HG03103 (cell line): Measurements from ENCODE around the gene HAPLN3.
"Not testable (repeated sequence)": the region's sequence is repeated elsewhere in the genome, so short reads cannot be mapped to it uniquely, and the experiment has no call there.

Source experiments
- ATAC-seq: cut with Tn5 transposase; IDR thresholded peaks from one replicate; pipeline ENCODE4 v1.9.1; 2021; ENCODE audit warnings: low read depth; ENCODE audit not compliant: unreplicated experiment

Gene HAPLN3, protein sequence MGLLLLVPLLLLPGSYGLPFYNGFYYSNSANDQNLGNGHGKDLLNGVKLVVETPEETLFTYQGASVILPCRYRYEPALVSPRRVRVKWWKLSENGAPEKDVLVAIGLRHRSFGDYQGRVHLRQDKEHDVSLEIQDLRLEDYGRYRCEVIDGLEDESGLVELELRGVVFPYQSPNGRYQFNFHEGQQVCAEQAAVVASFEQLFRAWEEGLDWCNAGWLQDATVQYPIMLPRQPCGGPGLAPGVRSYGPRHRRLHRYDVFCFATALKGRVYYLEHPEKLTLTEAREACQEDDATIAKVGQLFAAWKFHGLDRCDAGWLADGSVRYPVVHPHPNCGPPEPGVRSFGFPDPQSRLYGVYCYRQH

DNA sequence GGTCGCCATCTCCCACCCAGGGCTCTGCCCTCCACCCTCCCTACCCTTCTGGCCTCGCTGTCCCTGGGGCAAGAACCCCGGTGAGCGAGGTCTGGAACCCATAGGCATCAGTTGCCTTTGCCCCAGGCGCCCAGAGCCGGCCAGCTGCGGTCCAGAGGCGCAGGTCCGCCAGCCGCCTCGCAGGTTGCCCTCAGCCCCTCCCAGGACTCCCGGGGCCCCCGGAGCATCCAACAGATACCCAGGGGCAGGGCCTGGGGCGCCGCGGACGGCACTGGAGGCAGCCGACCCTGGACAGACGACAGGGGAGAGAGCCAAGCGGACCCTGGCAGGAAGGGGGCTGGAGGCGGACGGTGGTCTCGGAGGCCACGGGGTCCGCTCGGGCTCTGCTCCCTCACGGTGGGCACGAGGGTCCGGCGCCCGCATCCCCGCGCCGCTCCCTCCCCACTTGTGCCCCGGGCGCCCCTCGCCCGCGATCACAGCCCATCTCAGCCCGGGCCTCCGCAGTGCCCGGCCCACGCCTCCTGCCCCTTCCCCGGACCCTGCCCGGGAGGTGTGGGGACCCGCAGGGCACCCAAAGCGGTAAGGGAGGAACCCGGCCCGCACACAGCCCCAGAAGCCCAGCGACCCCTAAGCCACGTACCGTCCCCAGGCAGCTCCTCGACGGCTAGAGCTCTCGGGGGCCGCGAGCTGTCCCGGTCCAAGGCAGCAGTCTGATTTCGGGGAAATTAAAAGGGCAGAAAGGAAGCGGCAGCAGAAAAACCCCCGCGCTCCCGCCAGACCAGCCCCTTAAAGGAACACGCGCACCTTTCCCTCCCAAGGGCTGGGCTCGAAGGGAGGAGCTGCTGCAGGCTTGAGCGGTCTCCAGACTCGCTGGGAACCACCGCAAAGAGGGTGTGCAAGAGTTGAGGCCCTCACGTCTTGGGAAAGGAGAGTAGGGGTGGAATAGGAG lies at the start of gene HAPLN3:
Gene HAPLN3, minus strand, starts transcription at position 726 of the 949 bp plus-strand sequence. CDS start 8,246 bp downstream, outside the sequence.
- ATAC-seq: no peak

DNA sequence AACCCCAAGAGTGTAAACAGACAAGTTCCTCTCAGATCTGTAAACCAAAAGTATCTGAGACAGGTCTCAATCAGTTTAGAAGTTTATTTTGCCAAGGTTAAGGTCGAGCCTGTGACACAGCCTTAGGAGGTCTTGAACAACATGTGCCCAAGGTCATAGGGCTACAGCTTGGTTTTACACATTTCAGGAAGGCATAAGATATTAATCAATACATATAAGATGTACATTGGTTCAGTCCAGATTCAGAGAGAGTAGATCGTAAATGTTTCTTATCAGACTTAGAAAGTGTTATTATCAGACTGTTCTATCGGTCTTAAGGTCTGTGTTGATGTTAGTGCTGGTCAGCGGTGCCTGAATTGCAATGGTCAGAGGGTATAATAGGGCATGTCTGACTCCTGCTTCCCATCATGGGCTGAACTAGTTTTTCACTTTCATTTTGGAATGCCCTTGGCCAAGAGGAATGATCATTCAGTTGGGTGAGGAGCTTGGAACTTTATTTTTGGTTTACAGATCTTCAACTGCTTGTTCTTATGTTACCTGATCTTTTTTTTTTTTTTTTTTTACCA lies 44.8 kb upstream of the HAPLN3 start:
- ATAC-seq: no peak

DNA sequence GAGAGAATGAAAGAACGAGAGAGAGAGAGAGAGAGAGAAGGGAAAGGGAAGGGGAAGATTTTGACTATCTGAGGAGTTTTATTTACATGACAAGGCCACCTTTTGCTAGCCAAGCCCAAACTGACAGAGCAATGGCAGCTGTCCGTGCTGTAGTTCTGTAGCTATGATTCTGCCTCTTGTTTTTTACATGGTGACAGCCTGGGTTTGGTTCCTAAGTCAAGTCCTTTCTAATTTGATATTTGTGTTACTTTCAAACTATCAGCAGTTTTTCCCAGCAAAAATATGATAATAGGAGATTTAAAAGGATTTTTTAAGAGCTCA lies 44.1 kb upstream of the HAPLN3 start:
- no peak for ATAC-seq

DNA sequence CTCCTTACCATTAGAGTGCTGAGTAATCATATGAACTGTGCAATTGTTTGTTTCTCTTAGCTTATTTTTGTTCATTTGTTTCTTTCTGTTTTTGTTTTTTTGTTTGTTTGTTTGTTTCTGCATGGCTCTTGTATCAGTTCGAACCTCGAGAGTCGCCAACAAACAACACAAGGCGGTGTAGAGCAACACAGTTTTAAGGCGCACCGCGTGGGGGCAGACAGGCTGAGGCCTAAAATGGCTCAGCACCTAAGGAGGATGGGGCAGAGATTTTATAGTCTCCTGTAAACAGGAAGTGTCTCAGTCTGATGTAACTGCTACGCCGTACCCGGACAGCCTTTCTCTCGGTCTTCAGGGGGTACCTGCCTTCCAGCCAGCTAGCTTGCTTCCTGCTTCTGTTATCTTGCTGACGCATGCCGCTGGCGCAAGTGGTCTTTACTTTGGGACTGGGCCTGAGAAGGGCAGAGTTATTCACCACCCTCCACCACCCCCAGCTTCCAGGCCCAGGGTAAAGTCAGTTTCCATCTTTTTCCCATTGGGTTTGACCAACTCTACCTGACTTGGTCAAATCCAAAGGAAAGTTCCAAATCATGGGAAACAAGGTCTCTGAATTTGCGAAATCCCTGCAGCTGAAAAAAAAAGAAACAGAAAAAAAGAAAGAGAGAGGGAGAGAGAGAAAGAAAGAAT lies 43.6 kb upstream of the HAPLN3 start:
- no peak for ATAC-seq

DNA sequence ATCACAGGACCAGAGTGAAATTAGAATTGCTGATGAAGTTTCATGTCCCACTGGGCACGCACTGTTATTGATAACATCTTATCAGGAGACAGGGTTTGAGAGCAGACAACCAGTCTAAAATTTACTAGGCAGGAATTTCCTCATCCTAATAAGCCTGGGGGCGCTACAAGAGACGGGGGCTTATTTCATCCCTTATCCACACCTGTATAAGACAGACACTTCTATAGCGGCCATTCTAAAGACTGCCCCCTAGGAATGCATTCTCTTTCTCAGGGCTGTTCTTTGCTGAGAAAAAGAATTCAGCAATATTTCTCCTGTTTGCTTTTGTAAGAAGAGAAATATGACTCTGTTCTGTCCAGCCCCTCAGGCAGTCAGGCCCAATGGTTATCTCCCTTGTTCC lies 39.1 kb upstream of the HAPLN3 start:
- not testable (repeated sequence) for ATAC-seq

DNA sequence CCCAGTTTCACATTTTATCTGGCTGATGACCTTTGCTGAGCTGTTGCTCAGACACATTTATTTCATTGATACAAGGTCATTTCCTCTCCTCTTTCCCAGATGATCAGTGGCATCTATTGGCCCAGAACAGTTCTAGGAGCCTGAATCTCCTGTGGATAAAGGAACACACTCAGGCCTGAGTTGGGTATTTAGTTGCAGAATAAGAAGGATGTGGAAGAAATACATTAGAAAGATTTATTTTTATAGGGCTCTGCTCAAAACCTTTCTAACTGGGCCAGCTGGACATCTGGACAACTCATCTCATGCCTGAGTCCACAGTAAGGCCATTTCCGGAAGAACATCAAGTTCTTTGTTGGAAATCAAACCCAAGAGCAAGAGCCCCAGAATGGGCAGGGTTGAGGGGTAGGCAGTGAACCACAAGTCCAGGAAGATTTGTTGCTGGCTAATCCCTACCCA lies 37.6 kb upstream of the HAPLN3 start:
- ATAC-seq: no peak

DNA sequence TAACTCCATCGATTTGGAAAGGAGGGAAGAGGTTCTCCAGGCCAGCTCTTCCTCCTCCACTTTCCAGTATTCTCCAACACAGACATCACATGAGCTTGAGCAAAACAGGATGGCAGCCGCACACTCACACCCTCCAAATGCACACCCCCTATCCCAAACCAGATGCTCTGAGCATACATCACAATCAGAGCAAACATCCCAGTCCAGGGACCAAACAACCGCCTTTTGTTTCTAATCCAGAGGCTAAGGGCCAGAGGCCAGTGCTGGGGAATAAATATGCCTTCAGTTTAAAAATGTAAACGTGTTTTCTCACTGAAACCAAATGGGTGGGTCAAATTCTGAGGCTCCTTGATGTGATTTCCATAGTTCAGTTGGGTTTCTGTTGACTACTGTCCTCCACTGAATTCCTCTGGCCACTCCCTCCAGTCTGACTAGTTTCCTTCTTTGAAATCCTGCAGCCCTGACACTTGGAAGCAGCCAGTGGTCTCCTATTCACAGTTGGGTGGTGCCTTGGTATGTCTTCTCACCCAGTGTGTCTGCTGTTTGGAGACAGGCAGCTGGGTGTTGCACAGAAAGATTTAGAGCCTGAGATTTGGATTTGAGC lies 37.0 kb upstream of the HAPLN3 start:
- ATAC-seq: no peak

DNA sequence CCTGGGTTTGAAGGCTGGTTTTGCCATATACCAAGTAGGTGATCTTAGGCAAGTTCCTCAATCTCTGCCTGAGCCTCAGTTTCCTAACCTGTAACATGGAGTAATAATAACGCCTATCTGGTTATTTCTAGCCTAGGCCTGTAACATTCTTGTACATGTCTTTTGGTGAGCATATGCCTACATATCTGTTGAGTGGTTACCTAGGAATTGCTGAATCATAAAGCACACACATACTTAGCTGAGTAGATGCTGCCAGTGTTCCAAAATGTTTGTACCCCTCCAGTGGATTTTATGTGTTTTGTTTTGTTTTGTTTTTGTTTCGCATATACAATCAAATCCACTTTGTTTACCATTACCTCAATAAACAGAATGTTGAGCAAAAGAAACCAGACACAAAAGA lies 35.2 kb upstream of the HAPLN3 start:
- ATAC-seq: no peak

DNA sequence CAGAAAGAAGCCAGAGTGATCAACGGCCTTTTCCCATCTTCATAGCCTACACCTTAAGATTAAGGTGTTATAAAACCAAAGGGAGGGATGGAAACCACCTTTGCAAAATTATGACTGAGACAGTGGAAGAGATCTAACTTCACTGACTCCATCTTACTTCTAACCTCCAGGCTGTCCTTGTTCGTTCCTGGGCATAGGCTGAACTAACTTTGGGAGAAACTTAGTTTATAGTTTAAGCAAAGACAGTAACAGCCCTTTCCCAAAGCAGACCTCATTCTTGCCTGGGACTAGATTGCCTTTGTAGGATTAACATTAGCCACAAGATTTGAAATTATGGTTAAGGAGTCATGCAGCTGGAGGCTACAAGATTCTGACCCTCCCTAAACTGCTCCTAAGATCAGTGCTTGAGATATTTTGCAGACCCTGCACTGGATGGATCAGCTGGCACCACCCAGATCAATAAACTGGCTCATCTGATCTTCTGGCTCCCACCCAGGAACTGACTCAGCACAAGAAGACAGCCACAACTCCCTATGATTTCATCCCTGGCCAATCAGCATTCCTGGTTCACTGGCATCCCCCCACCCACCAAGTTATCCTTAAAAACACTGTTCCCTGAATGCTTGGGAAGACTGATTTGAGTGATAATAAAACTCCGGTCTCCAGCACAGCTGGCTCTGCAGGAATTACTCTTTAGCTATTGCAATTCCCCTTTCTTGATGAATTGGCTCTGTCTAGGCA lies 34.2 kb upstream of the HAPLN3 start:
- ATAC-seq: not testable (repeated sequence)

DNA sequence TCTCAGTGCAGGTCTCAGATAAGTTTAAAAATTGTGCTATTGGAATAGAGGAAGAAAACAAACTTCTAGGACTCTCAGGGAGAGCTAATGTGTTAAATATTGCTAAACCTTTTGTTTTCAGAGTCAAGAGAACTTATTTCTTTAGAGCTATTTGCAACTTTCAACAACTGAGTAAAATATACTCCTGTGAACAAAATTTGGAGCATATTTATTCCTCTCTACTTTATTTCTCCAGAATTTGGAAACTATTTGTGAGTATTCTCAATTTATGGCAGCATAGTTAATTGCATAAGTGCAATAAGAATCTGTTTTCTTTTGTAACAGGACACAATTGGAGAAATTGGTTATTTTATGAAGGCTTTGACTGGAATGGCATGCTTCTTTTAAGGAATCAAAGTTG lies 32.8 kb upstream of the HAPLN3 start:
- not testable (repeated sequence) for ATAC-seq

DNA sequence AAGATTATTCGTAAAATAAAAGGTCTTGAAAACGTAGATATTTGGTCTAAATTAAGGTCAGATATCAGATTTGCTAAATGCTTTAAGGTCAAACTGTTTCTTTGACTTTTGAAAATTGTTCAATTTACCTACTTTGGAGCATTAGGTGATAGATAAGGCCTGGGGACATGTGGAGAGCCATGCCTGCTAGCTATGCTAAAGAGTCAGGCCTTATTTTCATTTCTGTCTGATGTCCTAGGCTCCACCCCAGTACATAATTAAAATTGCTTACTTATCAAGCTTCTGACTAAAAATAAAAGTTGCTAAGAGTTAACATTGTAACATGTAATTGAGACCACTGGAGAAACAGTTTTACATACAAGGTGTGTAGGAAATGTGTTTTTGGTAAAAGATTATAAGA lies 30.3 kb upstream of the HAPLN3 start:
- not testable (repeated sequence) for ATAC-seq

DNA sequence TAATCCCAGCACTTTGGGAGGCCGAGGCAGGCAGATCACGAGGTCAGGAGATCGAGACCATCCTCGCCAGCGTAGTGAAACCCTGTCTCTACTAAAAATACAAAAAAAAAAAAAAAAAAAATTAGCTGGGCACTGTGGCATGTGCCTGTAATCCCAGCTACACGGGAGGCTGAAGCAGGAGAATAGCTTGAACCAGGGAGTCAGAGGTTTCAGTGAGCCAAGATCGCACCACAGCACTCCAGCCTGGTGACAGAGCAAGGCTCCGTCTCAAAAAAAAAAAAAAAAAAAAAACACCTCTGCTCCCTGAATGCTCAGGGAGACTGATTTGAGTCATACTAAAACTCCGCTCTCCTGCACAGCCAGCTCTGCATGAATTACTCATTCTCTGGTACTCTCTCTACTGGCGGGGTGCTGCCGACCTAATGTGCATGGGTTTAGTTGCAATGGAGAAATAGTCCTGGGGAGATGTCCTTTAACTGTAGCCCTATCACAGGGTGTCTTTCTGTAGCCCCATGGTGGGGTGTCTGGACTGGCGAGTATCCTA lies 25.6 kb upstream of the HAPLN3 start:
- ATAC-seq: not testable (repeated sequence)

DNA sequence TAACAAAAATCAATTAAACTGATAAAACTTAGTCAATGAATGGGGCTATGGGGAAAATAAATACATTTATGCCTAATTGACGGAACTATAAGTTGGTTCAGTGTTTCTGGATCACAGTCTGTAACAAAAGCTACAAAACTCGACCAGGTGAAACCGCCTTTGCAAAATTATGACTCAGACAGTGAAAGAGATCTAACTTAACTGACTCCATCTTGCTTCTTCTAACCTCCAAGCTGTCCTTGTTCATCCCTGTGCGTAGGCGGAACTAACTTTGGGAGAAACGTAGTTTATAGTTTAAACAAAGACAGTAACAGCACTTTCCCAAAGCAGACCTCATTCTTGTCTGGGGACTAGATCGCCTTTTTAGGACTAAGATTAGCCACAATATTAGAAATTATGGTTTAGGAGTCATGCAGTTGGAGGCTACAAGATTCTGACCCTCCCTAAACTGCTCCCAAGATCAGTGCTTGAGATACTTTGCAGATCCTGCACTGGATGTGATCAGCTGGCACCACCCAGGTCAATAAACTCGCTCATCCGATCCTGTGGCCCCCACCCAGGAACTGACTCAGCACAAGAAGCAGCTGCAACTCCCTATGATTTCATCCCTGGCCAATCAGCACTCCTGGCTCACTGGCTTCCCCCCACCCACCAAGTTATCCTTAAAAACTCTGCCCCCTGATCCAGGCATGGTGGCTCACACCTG lies 25.0 kb upstream of the HAPLN3 start:
- ATAC-seq: no peak

DNA sequence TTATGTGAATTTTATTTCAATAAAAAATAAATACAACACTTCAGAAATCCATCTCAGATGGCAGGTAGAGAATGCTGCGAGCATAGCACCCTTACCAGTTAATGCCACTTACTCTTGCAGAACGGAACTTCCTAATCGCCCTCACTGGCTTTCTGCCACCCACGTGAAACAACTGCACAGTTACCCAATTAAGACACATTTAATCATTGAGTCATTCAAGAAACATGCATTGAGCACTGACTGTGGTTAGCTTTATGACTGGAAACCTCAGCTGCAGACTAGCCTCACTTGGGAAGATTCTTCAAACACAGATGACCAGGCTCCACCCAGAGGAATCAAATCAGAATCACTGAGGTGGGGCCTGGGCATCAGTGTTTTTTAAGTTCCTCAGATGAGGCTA lies 23.4 kb upstream of the HAPLN3 start:
- peak; percentile 55 for ATAC-seq

DNA sequence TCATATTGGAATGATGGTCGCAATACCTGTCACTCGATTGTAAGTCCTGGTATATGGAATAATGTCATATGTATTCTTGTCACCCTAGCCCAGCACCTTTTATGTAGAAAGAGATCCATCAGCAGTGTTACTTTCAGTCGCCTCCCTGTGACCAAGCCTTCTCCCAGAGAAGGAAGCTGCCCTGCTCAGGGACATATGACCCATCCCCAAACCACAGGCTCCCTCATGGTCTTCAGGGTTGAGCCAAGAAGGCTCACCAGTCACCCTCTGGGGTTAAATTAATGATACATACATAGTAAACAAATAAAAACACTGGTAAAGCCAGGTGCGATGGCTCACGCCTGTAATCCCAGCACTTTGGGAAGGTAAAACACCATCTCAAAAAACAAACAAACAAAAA lies 22.4 kb upstream of the HAPLN3 start:
- no peak for ATAC-seq

DNA sequence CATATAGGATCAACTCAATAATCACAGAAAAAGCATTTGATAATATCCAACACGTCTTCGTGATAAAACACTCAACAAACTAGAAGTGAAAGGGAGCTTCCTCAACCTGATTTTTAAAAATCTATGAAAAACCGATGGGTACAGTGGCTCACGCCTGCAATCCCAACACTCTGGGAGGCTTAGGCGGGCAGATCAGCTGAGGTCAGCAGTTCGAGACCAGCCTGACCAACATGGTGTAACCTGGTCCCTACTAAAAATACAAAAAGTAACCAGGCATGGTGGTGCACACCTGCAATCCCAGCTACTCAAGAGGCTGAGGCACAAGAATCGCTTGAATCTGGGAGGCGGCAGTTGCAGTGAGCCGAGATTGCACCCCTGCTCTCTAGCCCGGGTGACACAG lies 20.0 kb upstream of the HAPLN3 start:
- no peak for ATAC-seq

DNA sequence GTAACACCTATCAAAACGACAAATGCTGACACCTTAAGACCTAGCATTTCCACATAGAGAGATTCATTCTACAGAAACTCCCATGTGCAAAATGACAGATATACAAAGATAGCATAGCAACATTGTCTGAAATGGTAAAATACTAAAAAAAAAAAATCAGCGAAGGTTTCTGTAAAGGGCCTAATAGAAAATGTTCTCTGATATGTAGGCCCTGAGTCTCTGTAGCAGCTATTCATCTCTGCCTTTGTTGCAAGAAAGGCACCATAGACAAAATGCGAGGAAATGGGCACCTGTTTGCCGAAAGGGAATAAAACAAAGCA lies 18.5 kb upstream of the HAPLN3 start:
- no peak for ATAC-seq

DNA sequence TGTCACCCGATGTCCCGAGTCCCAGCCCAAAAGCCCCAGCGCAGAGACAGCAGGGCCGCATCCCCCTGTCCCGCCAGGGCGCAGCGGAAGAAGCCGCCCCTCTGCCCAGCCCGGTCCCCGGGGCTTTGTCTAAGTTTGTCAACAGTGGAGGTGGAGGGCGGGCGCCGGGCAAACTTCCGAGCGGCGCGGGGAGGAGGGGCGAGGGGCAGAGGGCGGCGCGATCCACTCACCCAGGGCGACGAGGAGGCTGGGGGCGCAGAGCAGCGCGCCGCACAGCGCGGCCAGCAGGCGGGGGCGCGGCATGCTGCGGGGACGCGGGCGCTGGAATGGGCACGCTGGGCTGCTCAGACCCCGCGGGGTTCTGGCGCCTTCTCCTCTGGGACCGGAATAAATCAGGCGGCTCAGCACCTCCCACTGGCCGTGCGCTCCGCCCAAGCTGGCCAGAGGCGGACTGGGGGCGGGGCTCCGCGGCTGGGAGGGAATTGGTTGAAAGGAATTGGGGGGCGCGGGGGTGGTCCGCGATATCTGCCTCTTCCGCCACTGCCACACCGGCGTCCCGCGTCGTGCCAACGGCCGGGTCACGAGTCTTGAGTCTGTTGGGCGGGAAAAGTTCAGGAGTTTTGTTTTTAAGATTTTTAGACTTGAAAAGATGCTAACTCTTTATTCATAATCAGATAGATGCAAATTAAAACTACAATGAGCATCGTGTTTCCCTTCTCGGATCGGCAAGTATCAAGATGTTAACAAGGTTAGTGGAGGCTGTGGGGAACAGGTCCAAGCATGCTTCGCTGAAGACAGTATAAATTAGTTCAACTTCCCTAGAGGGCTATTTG lies 17.9 kb upstream of the HAPLN3 start, which contains the start of gene MFGE8:
Gene MFGE8, minus strand, starts transcription at position 363 of the 833 bp plus-strand sequence. Its CDS starts 60 bp downstream, at position 303.
- peak; percentile 66 for ATAC-seq
